ENCODE data around the gene RCBTB1.
"Not testable (repeated sequence)": the region's sequence is repeated elsewhere in the genome, so short reads cannot be mapped to it uniquely, and the experiment has no call there.

RCBTB1 gene

GRCh38 chr13:49585220-49586157 lies at the start of gene RCBTB1:
RCBTB1 (minus strand) TSS chr13:49585558; CDS start chr13:49567279, 18,279 bp downstream.
- peak; percentile 92 for DNase-seq (ENCODE audit: low spot score)

GRCh38 chr13:49633710-49634109 lies 48.4 kb upstream of the RCBTB1 start:
- DNase-seq (ENCODE audit: low spot score): no peak

- DNase-seq (ENCODE audit: low spot score): no peak
Measured at GRCh38 chr13:49632156-49632555, 46.8 kb upstream of the RCBTB1 start.

GRCh38 chr13:49630580-49630979 lies 45.2 kb upstream of the RCBTB1 start:
- no peak for DNase-seq (ENCODE audit: low spot score)

GRCh38 chr13:49629947-49630346 lies 44.6 kb upstream of the RCBTB1 start:
- DNase-seq (ENCODE audit: low spot score): no peak

- DNase-seq (ENCODE audit: low spot score): no peak
Measured at GRCh38 chr13:49629196-49629938, 44.0 kb upstream of the RCBTB1 start.

GRCh38 chr13:49627831-49628652 lies 42.7 kb upstream of the RCBTB1 start, which contains the start of gene ARL11:
ARL11 (plus strand) TSS chr13:49628507; CDS start chr13:49630448, 1,941 bp downstream.
- DNase-seq (ENCODE audit: low spot score): no peak

GRCh38 chr13:49625392-49626079 lies 40.2 kb upstream of the RCBTB1 start:
- DNase-seq (ENCODE audit: low spot score): peak; percentile 13

- DNase-seq (ENCODE audit: low spot score): no peak
Measured at GRCh38 chr13:49624229-49624628, 38.9 kb upstream of the RCBTB1 start.

GRCh38 chr13:49622174-49622946 lies 37.0 kb upstream of the RCBTB1 start:
- no peak for DNase-seq (ENCODE audit: low spot score)

GRCh38 chr13:49620170-49620621 lies 34.8 kb upstream of the RCBTB1 start:
- no peak for DNase-seq (ENCODE audit: low spot score)

GRCh38 chr13:49616676-49617065 lies 31.3 kb upstream of the RCBTB1 start:
- DNase-seq (ENCODE audit: low spot score): no peak

- DNase-seq (ENCODE audit: low spot score): peak; percentile 6
Measured at GRCh38 chr13:49615836-49616675, 30.7 kb upstream of the RCBTB1 start.

GRCh38 chr13:49612042-49612441 lies 26.7 kb upstream of the RCBTB1 start:
- DNase-seq (ENCODE audit: low spot score): not testable (repeated sequence)

GRCh38 chr13:49610176-49610575 lies 24.8 kb upstream of the RCBTB1 start:
- no peak for DNase-seq (ENCODE audit: low spot score)

GRCh38 chr13:49608651-49609331 lies 23.4 kb upstream of the RCBTB1 start:
- no peak for DNase-seq (ENCODE audit: low spot score)

- DNase-seq (ENCODE audit: low spot score): no peak
Measured at GRCh38 chr13:49607761-49608160, 22.4 kb upstream of the RCBTB1 start.

- DNase-seq (ENCODE audit: low spot score): peak; percentile 91
Measured at GRCh38 chr13:49606747-49607648, 21.6 kb upstream of the RCBTB1 start.
